CD4-positive, alpha-beta T cell treated with Interleukin-17A for 1 hour (primary cell): ENCODE data around the gene CD2BP2.
A peak's percentile ranks its signal among the peaks of the same experiment; 100 is the strongest.
"Not testable (repeated sequence)": the region's sequence is repeated elsewhere in the genome, so short reads cannot be mapped to it uniquely, and the experiment has no call there.

Experiments
- DNase-seq: peaks from one replicate; pipeline ENCODE4 v3.0.0-alpha.2; 2020

CD2BP2 gene

DNA sequence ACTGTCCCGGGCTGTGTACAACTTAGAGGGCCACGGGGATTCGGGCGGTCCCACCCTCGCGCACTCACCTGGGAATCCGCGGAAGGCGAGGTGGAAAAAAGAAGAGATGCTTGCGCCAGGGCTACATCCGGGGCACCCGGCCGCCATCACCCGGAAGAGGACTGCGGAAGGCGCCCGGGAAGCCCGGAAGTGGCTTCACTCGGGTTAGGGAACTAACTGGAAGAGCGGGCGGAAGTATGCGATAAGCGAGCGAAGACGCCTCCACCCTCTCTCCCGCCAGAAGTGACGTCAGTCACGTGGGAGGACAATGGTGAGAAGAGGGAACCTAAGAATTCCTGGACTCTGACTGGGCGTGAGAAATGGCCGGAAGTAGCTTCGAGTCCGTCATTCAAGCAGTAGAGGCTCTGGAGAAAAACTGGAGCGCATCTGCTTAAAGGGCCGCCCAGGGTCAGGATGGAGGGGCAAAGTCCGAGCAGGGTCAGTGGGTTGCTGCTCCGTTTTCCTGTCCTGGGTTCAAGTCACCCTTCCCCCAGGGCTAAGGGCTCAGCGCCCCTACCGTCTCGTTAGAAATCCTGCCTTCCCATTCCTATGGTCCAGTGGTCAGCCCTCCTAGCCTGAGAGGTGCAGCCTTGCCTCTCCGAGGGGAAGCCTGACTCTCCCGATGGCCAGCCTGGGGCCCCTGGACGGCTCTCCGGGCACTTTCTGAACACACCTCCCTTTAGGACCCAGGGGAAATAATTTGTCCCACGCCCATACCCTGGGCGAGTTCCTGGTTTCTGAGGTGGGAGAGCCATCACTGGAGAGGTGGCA, at the start of gene CD2BP2:
Gene CD2BP2 (minus strand): TSS at position 165 of the 810 bp plus-strand sequence. CDS start 627 bp downstream, outside the sequence.
- DNase-seq: peak; percentile 91

DNA sequence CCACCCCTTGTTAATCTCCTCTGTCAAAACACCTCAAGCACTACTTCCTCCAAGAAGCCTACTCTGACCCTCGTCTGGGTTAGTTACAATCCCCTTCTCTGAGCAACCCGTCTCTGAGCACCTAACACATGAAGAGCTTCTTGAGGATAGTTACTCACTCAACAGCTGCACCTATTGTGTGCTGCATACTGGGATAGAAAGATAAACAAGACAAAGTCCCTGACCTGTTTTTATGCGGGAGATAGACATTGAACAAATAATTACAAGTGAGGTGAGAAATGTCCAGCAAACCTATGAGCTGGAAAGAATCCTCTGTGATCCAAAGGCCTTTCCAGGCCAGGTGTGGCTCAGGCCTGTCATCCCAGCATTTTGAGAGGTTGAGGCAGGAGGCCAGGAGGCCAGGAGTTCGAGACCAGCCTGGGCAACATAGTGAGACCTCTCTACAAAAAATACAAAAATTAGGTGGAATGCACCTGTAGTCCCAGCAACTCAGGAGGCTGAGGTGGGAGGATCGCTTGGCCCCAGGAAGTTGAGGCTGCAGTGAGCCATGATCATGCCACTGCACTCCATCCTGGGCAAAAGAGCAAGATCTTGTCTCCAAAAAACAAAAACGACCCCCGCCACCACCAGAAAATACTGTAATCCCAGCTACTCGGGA, 46.8 kb upstream of the CD2BP2 start:
- no peak for DNase-seq

DNA sequence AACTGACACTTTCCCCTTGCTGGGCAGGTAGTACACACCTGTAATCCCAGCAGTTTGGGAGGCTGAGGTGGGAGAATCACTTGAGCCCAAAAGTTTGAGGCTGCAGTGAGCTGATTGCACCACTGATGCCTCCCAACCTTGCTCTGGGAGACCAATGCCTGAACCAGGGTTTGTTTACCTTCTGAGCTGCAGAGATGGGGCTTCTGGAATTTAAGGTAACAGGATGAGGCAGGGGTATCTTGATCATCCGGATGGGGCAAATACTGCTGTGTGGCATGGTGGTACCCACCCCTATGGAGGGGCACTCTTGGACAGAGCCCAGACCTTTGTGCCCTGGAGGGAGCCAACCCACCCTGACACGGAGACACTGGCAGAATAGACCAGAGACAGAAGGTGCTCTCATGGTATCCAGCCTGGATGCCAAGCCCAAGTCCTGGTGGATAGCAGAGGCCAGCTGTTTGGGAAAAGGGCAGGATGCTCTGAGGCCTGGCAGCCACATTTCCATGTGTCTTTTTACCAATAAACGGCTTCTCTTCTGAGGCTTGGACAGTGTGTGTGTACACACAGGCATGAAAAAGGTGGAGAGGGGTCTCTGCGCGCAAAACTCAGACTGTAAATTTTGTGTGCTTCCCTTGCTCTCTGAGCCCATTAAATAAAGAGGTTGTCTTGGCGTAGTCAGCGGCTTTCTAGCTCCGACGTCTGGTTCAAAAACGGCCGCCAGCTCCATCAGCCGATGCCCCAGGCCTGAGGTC, 44.5 kb upstream of the CD2BP2 start:
- no peak for DNase-seq

DNA sequence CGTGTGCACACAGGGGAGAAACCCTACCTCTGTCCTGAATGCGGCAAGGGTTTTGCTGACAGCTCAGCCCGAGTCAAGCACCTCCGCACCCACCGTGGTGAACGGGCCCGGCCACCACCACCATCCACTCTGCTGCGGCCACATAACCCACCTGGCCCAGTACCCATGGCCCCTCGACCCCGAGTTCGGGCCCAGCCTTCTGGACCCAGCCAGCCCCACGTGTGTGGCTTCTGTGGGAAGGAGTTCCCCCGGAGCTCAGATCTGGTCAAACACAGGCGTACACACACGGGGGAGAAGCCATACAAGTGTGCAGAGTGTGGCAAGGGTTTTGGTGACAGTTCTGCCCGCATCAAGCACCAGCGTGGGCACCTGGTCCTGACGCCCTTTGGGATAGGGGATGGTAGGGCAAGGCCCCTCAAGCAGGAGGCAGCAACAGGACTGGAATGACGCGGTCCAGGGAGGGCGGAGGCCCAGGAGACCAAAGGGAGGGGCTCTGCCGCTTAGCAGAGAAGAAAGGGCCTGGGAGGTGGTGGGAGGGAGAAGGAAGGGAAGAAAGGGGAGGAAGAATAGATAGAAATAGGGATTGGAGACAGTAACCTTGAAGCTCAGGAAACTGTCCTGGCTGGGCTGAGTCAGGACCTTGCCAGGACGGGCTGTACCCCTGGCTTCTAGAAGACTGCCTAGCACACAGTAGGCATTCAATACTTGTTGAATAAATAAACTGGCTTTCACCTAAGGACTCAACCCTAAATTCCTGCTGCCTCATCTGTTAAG, 43.7 kb upstream of the CD2BP2 start:
- DNase-seq: no peak

DNA sequence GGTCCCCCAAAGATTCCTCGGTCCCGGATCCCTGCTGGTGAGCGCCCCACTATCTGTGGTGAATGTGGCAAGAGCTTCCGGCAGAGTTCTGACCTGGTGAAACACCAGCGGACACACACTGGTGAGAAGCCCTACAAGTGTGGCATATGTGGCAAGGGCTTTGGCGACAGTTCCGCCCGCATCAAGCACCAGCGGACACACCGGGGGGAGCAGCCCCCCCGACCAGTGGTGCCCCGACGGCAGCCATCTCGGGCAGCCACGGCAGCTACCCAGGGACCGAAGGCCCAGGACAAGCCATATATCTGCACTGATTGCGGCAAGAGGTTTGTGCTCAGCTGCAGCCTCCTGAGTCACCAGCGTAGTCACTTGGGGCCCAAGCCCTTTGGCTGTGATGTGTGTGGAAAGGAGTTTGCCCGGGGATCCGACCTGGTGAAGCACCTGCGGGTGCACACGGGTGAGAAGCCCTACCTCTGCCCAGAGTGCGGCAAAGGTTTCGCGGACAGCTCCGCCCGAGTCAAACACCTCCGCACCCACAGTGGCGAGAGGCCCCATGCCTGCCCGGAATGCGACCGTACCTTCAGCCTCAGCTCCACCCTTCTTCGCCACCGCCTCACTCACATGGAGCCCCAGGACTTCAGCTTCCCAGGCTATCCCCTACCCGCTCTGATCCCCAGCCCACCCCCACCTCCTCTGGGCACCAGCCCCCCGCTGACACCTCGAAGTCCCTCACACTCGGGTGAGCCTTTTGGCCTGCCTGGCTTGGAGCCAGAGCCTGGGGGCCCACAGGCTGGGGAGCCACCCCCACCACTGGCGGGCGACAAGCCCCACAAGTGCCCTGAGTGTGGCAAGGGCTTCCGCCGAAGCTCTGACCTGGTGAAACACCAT, 42.9 kb upstream of the CD2BP2 start:
- peak; percentile 21 for DNase-seq

DNA sequence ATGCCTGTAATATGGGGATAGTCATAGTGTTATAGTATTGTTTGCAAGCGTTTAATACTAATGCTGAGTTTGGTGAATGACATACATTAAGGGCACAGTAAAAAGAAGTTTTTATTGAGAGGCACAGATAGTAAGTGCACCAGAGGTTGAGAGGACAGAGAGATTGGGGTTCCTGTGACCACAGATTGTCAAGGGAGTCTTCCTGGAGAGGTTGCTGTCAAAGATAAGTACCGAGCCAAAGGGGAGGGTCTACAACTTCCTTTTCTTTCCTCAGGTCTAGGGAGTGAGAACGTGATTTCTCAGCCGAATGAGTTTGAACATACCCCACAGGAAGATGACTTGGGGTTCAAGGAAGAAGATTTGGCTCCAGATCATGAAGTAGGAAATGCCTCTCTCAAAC, 41.9 kb upstream of the CD2BP2 start:
- no peak for DNase-seq

DNA sequence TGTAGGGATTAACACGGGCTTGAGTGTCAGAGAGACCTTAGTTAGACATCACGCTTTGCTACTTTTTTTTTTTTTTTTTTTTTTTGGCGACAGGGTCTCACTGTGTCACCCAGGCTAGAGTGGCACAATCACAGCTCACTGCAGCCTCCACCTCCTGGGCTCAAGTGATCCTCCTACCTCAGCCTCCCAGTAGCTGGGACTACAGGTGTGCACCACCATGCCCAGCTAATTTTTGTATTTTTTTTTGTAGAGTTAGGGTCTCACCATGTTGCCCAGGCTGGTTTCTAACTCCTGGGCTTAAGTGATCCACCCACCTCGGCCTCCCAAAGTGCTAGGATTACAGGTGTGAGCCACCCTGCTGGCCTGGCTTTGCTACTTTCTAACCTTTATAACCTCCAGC, 41.5 kb upstream of the CD2BP2 start:
- not testable (repeated sequence) for DNase-seq

DNA sequence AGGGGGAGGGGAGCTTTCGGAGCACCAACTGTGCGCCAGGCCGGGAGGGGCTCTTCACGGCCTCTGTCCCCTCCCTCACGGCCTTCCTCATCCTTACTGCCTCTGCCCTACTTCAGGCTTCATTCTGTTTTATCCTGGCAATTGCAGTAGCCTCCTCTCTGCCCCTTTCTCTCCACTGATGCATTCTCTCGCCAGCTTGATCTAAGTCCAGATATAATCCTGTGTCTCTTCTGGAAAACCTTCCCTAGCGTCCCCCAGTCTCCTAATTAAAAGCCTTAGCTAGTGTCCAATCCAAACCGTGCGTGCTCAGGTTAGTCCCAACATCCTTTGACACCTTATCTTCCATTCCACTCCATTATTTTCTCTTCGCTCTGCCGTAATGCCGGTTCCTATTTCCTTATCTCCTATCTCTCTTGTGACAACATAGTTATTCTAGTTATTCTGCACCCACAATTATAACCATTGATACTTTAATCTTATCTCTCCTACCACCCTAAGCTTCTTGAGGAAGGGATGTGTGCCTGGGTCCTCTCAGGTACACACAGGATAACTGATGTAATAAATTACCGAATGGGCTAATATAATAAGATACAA, 41.0 kb upstream of the CD2BP2 start:
- no peak for DNase-seq

DNA sequence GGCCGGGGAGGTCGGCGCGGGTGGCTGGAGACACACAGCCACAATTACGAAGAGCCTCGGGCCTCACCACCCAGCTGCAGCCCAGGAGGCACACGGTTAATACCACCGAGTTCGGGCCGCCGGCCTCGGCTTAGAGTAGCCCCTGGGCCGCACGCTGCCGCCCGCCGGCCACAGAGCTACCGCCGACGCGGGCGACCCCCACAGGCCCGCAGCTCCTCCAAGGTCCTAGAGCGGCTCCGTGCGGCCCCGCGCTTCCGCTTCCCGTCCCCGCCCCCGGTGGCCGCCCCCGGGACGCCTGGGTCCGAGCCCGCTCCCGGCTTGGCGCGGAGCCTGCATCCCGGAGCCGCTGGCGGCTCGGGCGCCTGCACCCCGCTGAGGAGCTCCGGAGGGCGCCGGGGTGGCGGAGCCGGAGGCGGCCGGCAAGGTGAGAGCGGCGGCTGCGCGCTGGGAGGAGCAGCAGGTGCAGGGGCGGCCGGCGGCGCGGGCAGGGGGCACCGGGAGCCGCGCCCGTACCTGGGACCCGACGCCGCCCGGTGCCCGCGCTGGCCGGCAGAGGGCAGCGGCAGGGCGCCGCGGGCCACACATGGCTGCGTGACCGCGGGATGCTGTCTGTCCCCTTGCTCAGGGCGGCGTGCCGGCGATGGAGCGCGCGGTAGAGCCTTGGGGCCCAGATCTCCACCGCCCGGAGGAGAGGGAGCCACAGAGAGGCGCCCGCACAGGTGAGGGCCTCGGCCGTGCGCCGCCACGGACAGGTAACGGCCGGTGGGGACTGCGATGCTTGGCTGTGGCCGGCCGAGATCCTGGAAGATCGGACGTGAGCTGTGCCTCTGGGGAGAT, 40.3 kb upstream of the CD2BP2 start, which contains the start of gene ZNF48:
Gene ZNF48 (plus strand): TSS at position 266 of the 837 bp plus-strand sequence. CDS start 375 bp downstream, at position 641.
- peak; percentile 63 for DNase-seq

DNA sequence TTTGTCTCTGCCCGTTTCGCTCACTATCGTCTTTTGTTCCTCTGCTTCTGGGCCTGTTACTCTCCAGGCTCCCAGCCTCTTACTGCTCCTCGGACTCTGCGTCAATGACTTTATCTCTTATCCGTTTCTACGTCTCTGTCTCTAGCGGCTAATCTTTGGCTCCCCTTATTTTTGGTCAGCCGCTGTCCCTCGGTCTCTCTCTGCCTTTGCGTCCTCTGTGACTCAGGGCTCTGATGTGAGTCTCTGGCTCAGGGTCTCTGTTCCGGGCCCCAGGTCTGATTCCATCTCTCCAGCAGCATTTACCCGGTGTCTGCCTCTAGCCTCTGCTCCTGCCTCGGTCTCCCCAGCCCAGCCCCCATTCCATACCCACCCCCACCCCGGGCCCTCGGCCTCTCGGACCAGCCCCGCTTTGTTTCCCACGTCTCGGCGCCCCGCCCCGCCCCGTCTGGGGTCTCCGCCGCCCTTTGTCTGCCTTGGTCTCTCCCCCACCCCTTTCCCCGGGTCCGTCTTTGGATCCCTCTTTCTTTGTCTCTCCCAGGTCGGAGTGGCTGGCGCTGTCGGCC, 39.6 kb upstream of the CD2BP2 start:
- DNase-seq: no peak

DNA sequence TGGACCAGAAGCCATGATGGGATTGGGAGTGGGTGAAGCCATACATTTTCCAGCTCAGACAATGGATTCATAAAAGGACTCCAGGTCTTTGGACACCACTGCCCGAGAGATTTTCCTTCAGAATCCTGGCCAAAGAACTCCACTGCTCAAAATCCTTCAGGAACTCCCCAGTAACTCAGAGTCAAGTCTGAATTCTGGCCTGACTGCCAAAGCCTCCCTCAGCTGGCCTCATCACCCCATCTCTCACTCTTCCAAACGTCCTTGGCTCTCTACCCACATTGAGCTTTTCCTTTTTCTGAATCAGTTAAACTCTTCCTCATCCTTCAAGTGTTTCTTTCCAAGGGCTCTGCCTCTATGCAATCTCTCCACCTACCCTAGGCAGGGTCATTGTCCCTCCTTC, 28.4 kb upstream of the CD2BP2 start:
- DNase-seq: no peak

DNA sequence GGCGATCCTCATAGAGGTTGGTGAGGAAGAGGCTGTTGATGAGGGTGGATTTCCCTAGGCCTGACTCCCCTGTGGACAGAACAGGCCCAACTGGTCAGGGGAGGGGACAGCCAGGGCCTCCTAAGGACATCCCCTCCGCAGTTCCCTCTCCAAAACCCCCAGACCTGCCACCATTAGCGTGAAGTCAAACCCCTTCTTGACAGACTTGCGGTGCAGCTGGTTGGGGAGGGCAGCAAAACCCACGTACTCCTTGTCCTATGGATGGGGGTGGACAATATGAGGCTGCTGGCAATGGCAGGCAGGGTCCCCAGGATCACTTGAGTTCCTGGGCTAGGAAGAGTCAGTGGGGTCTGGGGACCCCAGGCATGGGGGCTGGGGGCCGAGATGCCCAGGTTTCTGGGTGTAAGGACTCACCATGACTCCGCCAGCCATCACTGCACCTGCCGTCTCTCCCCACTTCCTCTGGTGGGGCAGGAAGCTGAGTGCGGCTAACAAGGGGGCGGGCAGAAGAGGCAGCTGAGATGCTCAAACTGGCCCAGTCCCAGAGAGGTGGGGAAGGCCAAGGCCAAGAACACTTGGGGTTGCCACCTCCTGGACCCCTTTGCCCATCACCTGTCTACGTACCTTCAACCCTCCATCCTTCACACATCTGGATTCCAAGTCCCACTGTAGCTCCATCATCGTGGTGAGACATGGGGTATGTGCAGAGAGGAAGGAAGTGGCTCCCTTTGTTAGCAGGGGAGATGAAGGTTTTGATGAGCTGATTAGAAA, 27.2 kb upstream of the CD2BP2 start, which contains the start of gene SEPTIN1:
Gene SEPTIN1 (minus strand): TSS at position 451 of the 771 bp plus-strand sequence. CDS start 19 bp downstream, at position 432.
- DNase-seq: peak; percentile 84

DNA sequence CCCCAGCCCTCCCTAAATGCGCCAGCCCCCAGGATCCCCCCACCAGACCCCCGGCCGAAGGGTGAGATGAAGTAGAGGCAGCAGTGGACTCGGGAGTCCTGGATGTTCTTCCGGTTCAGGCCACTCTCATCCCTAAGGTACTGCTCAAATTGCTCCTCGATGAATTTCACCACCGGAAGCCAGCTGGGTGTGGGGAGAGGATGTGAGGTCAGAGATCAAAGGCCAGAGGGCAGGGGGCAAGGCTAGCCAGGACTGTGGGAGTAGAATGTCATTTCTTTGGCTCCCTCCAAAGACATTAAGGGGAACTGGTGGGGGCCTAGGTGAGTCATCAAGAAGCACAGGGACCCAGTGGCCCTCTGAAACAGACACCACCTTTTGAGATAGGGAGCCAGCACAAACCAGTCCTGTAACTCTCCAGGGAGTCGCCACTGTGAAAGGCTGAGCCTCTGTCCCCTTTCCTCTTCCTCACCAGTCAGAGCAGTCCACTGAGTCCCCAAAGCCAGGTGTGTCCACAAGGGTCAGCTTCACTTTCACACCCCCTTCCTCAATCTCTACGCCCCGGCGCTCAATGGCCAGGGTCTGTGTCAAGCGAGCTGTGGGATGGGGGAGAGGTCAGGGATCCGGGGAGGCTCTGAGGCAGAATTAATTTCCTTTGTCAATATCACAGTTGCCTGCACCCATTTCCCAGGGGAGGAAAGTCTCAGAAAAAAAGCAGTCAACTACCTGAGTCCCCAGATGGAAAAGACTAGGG, 26.4 kb upstream of the CD2BP2 start:
- DNase-seq: peak; percentile 49

DNA sequence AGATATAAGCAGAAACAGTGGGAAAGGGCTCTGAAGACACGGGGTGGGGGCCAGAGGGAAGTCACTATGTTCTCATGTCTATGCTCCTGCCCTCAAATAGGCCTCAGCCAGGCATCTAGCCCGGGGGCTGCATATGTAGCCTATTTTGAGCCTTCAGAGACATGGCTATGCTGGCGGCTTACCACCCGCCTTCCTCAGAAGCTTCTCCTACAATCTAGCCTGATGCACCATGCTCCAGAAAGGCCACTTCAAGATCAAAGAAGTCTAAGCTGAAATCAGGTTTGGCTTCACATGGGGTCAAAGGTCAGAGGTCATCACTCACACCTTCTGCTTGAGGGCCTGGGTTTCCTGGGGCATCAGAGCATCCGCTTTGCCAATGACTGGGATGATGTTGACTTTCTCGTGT, 25.7 kb upstream of the CD2BP2 start:
- peak; percentile 33 for DNase-seq

DNA sequence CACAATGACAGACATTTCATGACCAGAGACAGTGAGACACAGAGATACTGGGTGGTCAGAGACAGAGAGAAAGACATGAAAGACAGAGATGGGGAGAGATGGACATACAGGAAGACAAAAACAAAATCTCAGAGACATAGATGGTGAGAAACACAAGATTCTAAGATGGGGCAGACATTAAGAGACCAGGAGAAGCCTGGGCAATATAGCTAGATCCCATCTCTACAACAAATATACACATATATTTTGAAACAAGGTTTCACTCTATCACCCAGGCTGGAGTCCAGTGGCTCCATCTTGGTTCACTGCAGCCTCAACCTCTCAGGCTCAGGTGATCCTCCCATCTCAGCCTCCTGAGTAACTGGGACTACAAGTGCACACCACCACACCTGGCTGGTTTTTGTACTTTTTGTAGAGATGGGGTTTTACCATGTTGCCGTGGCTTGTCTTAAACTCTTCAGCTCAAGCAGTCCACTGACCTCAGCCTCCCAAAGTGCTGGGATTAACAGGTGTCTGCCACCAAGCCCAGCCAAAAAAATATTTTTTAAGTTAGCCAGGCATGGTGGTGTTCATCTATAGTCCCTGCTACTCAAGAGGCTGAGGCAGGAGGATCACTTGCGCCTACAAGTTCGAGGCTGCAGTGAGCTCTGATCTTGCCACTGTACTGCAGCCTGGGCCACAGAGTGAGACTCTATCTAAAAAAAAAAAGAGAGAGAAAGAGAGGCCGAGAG, 25.1 kb upstream of the CD2BP2 start:
- no peak for DNase-seq

DNA sequence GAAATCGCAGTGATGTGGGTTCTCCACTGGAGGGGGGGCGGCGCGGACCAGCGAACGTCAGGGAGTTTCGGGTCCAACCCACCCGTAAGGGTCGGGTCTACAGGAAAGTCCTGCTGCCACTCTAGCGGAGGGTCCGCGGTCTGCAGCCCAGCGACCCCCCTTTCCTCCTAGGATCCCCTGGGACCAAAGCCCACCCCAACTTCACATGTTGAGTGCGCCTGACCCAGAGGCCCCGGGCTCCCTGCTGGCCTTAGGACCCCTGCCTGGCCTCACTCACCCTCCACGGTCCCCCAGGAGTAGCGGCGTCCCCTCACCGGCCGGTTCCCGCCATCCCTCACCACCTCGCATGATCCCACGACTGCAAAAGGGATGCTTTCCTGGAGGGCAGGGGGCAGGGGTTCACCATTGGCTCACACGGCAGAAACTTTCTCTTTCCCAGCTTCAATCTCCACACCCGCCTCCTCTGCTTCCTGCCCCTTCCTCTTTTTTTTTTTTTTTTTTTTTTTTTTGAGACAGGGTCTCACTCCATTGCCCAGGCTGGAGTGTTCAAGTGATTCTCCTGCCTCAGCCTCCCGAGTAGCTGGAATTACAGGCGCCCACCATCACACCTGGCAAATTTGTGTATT, 24.2 kb upstream of the CD2BP2 start:
- DNase-seq: no peak
